HG03575 (cell line): ENCODE results near the gene PTCHD4.

Source experiments
- ATAC-seq: cut with Tn5 transposase; IDR thresholded peaks from one replicate; pipeline ENCODE4 v1.9.1; 2021; ENCODE audit not compliant: unreplicated experiment, insufficient number of reproducible peaks, low FRiP score; ENCODE audit errors: extremely low read depth

Gene PTCHD4

DNA sequence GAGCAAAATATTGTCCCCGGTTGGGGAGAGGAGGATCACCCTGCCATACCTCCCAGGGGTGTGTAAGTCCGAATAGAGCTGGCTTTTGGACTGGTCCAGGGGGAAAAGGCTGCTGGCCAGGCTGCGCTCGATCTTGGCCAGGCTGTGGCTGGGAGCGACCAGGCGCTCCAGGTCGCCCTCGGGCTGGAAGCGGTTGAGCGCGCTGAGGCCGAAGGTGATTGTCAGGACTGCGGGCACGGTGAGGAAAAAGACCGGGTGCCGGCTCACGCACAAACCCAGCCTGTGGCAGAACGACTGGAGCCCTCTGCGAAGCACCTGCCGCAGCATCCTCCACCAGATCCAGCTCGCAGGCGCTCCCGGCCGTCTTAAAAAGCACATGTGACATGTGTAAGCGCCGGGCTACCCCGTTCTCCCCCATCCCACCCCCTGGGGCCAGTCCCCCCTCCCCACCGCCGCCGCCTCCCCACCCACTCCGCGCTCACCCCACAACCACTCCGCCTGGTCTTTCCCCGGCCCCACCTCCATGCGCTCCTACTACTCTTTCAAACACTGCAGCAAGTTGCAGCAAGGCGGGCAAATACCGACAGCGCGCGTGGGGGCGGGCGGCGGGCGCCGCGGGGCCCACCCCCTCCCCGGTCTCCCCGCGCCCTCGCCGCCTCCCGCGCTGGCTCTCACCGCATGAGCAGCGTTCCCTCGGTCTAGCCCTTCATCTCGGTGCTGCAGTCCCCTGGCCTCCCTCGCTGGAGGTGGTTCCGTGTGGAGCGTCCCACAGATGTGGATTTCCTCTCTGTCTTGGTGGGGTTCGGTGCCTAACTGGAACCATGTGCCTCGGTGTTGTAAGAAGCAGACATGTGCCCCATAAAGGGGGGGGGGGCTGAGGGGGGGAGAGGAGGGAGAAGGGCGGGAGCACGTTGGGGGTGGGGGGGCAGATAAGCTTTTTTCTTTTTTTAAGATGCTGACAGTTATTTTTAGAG, 42.4 kb downstream of the PTCHD4 start:
- no peak for ATAC-seq

GRCh38 chr6:48067886-48068277, 43.1 kb downstream of the PTCHD4 start:
- no peak for ATAC-seq

- ATAC-seq = no peak
Measured at GRCh38 chr6:48067148-48067712, 43.8 kb downstream of the PTCHD4 start.

DNA sequence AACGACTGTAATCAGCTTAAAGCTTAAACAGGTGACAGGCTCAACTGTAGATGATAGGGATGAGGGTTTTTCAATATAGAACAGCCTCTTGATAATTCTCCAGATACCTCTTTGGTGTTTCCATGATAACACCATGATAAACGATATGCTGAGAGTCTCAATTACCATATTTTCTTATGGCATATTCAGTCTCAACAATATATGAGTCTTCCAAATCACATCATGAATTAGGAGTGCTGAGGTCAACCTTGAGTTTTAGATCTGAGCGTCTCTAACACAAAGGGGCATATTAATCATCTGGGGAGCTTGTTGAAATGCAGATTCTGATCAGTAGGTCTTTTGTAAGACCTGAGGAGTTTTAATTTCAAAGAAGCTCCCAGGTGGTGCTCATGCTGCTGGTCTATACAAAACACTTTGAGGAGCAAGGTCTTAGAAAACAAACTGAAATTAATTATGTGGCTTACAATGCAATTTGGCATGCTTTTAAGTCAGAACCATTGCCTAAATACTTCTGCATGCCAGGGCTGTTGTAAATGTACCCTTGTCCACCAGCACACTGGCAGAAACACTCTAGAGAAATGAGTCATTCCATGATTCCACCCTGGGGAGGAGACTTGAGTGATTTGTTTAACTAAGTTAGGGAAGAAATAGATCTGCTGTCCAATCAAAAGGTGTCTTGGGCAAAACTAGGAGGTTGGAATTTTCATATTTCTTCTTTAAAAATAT, 49.6 kb downstream of the PTCHD4 start:
- no peak for ATAC-seq
